ENCODE measurements around the gene FRMPD1. TPM values are rescaled to one million over a fixed set of nuclear protein-coding genes. Genes with fewer than 3 reads are reported as not detected.
A peak's percentile ranks its signal among the peaks of the same experiment; 100 is the strongest.

Gene FRMPD1
- total and polyA plus RNA-seq, 9 donors, result 6.7 to 12.5 (median 10.7) TPM

GRCh38 chr9:37730839-37731238 lies 80.1 kb downstream of the FRMPD1 start:
- Histone ChIP-seq H3K9me3 (replicated peaks; ENCODE audit: control insufficient read depth, low read depth, low read length) (no peaks in the 10 kb centered on the region), H3K27me3 (ENCODE audit: control insufficient read depth, insufficient read depth, low read length) (no peaks in the 10 kb centered on the region), H3K4me1 (ENCODE audit: control insufficient read depth, insufficient read depth, low read length) (peaks cover 19% of the 10 kb centered on the region), H3K36me3 (ENCODE audit: control insufficient read depth, insufficient read depth, low read length) (peaks cover 11% of the 10 kb centered on the region), H3K4me3 (ENCODE audit: low read length) (no peak overlapping the region), H3K27ac (ENCODE audit: low read length) (no peak overlapping the region)
- DNase-seq, result no peak
- WGBS (ENCODE audit: insufficient coverage), result 20% methylated on average over 1 of the region's 5 CpGs

- DNase-seq, result peak; percentile 62
- Histone ChIP-seq H3K4me1 (ENCODE audit: control insufficient read depth, insufficient read depth, low read length) (peaks cover 19% of the 10 kb centered on the region), H3K36me3 (ENCODE audit: control insufficient read depth, insufficient read depth, low read length) (peaks cover 20% of the 10 kb centered on the region), H3K4me3 (ENCODE audit: low read length) (no peak overlapping the region), H3K9me3 (replicated peaks; ENCODE audit: control insufficient read depth, low read depth, low read length) (no peaks in the 10 kb centered on the region), H3K27me3 (ENCODE audit: control insufficient read depth, insufficient read depth, low read length) (no peaks in the 10 kb centered on the region), H3K27ac (ENCODE audit: low read length) (peak overlapping the region; percentile 9)
- WGBS (ENCODE audit: insufficient coverage), result 39% methylated on average over 8 of the region's 10 CpGs
Observed at GRCh38 chr9:37732086-37732741, 81.5 kb downstream of the FRMPD1 start.

GRCh38 chr9:37732952-37733351 lies 82.2 kb downstream of the FRMPD1 start:
- H3K27ac ChIP-seq (ENCODE audit: low read length), result no peak overlapping the region
- H3K4me1 ChIP-seq (ENCODE audit: control insufficient read depth, insufficient read depth, low read length), result peaks cover 19% of the 10 kb centered on the region
- H3K9me3 ChIP-seq (replicated peaks; ENCODE audit: control insufficient read depth, low read depth, low read length), result no peaks in the 10 kb centered on the region
- DNase-seq, result no peak
- H3K27me3 ChIP-seq (ENCODE audit: control insufficient read depth, insufficient read depth, low read length), result no peaks in the 10 kb centered on the region
- H3K36me3 ChIP-seq (ENCODE audit: control insufficient read depth, insufficient read depth, low read length), result peaks cover 20% of the 10 kb centered on the region
- no peak overlapping the region for H3K4me3 ChIP-seq (ENCODE audit: low read length)
- no CpG with 5 or more reads among the region's 2 CpGs for WGBS (ENCODE audit: insufficient coverage)

- Histone ChIP-seq H3K4me1 (ENCODE audit: control insufficient read depth, insufficient read depth, low read length) (no peaks in the 10 kb centered on the region), H3K4me3 (ENCODE audit: low read length) (no peak overlapping the region), H3K36me3 (ENCODE audit: control insufficient read depth, insufficient read depth, low read length) (peaks cover 37% of the 10 kb centered on the region), H3K27me3 (ENCODE audit: control insufficient read depth, insufficient read depth, low read length) (no peaks in the 10 kb centered on the region), H3K9me3 (replicated peaks; ENCODE audit: control insufficient read depth, low read depth, low read length) (no peaks in the 10 kb centered on the region), H3K27ac (ENCODE audit: low read length) (no peak overlapping the region)
- DNase-seq, result no peak
- WGBS (ENCODE audit: insufficient coverage), result 50% methylated on average over 2 of the region's 5 CpGs
Observed at GRCh38 chr9:37739222-37739621, 88.5 kb downstream of the FRMPD1 start.

GRCh38 chr9:37740128-37740527 lies 89.4 kb downstream of the FRMPD1 start:
- H3K27me3 ChIP-seq (ENCODE audit: control insufficient read depth, insufficient read depth, low read length), result no peaks in the 10 kb centered on the region
- 91% methylated on average over 15 of the region's 16 CpGs for WGBS (ENCODE audit: insufficient coverage)
- H3K36me3 ChIP-seq (ENCODE audit: control insufficient read depth, insufficient read depth, low read length), result peaks cover 35% of the 10 kb centered on the region
- no peak for DNase-seq
- no peak overlapping the region for H3K27ac ChIP-seq (ENCODE audit: low read length)
- no peak overlapping the region for H3K4me3 ChIP-seq (ENCODE audit: low read length)
- H3K4me1 ChIP-seq (ENCODE audit: control insufficient read depth, insufficient read depth, low read length), result peaks cover 3% of the 10 kb centered on the region
- H3K9me3 ChIP-seq (replicated peaks; ENCODE audit: control insufficient read depth, low read depth, low read length), result no peaks in the 10 kb centered on the region

GRCh38 chr9:37740631-37741328 lies 90.0 kb downstream of the FRMPD1 start:
- Histone ChIP-seq H3K4me3 (ENCODE audit: low read length) (no peak overlapping the region), H3K27me3 (ENCODE audit: control insufficient read depth, insufficient read depth, low read length) (no peaks in the 10 kb centered on the region), H3K4me1 (ENCODE audit: control insufficient read depth, insufficient read depth, low read length) (peaks cover 9% of the 10 kb centered on the region), H3K36me3 (ENCODE audit: control insufficient read depth, insufficient read depth, low read length) (peaks cover 30% of the 10 kb centered on the region), H3K9me3 (replicated peaks; ENCODE audit: control insufficient read depth, low read depth, low read length) (no peaks in the 10 kb centered on the region), H3K27ac (ENCODE audit: low read length) (no peak overlapping the region)
- 71% methylated on average over 12 of the region's 15 CpGs for WGBS (ENCODE audit: insufficient coverage)
- no peak for DNase-seq

GRCh38 chr9:37745970-37746369 lies 95.2 kb downstream of the FRMPD1 start:
- peak; percentile 64 for DNase-seq
- WGBS (ENCODE audit: insufficient coverage), result 68% methylated on average over 8 of the region's 8 CpGs
- no peak overlapping the region for H3K27ac ChIP-seq (ENCODE audit: low read length)
- H3K9me3 ChIP-seq (replicated peaks; ENCODE audit: control insufficient read depth, low read depth, low read length), result no peaks in the 10 kb centered on the region
- no peak overlapping the region for H3K4me3 ChIP-seq (ENCODE audit: low read length)
- no peaks in the 10 kb centered on the region for H3K27me3 ChIP-seq (ENCODE audit: control insufficient read depth, insufficient read depth, low read length)
- peaks cover 19% of the 10 kb centered on the region for H3K4me1 ChIP-seq (ENCODE audit: control insufficient read depth, insufficient read depth, low read length)
- peaks cover 9% of the 10 kb centered on the region for H3K36me3 ChIP-seq (ENCODE audit: control insufficient read depth, insufficient read depth, low read length)

- Histone ChIP-seq H3K27me3 (ENCODE audit: control insufficient read depth, insufficient read depth, low read length) (no peaks in the 10 kb centered on the region), H3K9me3 (replicated peaks; ENCODE audit: control insufficient read depth, low read depth, low read length) (no peaks in the 10 kb centered on the region), H3K27ac (ENCODE audit: low read length) (no peak overlapping the region), H3K36me3 (ENCODE audit: control insufficient read depth, insufficient read depth, low read length) (peaks cover 4% of the 10 kb centered on the region), H3K4me1 (ENCODE audit: control insufficient read depth, insufficient read depth, low read length) (peaks cover 19% of the 10 kb centered on the region), H3K4me3 (ENCODE audit: low read length) (no peak overlapping the region)
- DNase-seq, result no peak
- 79% methylated on average over 16 of the region's 24 CpGs for WGBS (ENCODE audit: insufficient coverage)
Observed at GRCh38 chr9:37746448-37747270, 95.9 kb downstream of the FRMPD1 start.

- peak; percentile 65 for DNase-seq
- Histone ChIP-seq H3K36me3 (ENCODE audit: control insufficient read depth, insufficient read depth, low read length) (no peaks in the 10 kb centered on the region), H3K4me1 (ENCODE audit: control insufficient read depth, insufficient read depth, low read length) (peaks cover 19% of the 10 kb centered on the region), H3K4me3 (ENCODE audit: low read length) (no peak overlapping the region), H3K27me3 (ENCODE audit: control insufficient read depth, insufficient read depth, low read length) (no peaks in the 10 kb centered on the region), H3K27ac (ENCODE audit: low read length) (no peak overlapping the region), H3K9me3 (replicated peaks; ENCODE audit: control insufficient read depth, low read depth, low read length) (no peaks in the 10 kb centered on the region)
- 60% methylated on average over 2 of the region's 3 CpGs for WGBS (ENCODE audit: insufficient coverage)
Observed at GRCh38 chr9:37747271-37747753, 96.6 kb downstream of the FRMPD1 start.

- no peaks in the 10 kb centered on the region for H3K36me3 ChIP-seq (ENCODE audit: control insufficient read depth, insufficient read depth, low read length)
- no peak overlapping the region for H3K27ac ChIP-seq (ENCODE audit: low read length)
- peaks cover 4% of the 10 kb centered on the region for H3K9me3 ChIP-seq (replicated peaks; ENCODE audit: control insufficient read depth, low read depth, low read length)
- no peaks in the 10 kb centered on the region for H3K27me3 ChIP-seq (ENCODE audit: control insufficient read depth, insufficient read depth, low read length)
- WGBS (ENCODE audit: insufficient coverage), result 55% methylated on average over 4 of the region's 5 CpGs
- H3K4me3 ChIP-seq (ENCODE audit: low read length), result no peak overlapping the region
- H3K4me1 ChIP-seq (ENCODE audit: control insufficient read depth, insufficient read depth, low read length), result peaks cover 23% of the 10 kb centered on the region
- DNase-seq, result no peak
Observed at GRCh38 chr9:37749129-37749528, 98.4 kb downstream of the FRMPD1 start.
